GM12801 (cell line): ENCODE data around the gene LAGE3.

Experiments
- TF ChIP-seq, protein P1 (sequence below): IDR thresholded peaks from one replicate; pipeline ENCODE4 v1.5.1; 2011; ENCODE audit warnings: control low read depth; ENCODE audit not compliant: insufficient read length; ENCODE audit errors: extremely low read depth

Gene LAGE3

DNA sequence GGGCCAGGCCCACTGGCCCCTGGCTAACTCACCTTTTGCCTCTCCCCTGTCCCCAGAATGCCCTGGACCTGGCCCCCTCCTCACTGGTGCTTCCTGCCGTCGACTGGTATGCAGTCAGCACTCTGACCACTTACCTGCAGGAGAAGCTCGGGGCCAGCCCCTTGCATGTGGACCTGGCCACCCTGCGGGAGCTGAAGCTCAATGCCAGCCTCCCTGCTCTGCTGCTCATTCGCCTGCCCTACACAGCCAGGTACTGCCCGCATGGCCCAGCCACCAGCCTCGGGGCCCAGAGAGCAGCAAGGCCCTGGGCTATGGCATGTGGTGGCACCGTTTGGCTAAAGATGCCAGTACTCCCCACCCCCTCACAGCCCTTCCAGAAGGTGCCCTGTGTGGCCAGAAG, 46.9 kb downstream of the LAGE3 start:
- TF ChIP-seq, protein P1, sequence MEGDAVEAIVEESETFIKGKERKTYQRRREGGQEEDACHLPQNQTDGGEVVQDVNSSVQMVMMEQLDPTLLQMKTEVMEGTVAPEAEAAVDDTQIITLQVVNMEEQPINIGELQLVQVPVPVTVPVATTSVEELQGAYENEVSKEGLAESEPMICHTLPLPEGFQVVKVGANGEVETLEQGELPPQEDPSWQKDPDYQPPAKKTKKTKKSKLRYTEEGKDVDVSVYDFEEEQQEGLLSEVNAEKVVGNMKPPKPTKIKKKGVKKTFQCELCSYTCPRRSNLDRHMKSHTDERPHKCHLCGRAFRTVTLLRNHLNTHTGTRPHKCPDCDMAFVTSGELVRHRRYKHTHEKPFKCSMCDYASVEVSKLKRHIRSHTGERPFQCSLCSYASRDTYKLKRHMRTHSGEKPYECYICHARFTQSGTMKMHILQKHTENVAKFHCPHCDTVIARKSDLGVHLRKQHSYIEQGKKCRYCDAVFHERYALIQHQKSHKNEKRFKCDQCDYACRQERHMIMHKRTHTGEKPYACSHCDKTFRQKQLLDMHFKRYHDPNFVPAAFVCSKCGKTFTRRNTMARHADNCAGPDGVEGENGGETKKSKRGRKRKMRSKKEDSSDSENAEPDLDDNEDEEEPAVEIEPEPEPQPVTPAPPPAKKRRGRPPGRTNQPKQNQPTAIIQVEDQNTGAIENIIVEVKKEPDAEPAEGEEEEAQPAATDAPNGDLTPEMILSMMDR, result no peak

DNA sequence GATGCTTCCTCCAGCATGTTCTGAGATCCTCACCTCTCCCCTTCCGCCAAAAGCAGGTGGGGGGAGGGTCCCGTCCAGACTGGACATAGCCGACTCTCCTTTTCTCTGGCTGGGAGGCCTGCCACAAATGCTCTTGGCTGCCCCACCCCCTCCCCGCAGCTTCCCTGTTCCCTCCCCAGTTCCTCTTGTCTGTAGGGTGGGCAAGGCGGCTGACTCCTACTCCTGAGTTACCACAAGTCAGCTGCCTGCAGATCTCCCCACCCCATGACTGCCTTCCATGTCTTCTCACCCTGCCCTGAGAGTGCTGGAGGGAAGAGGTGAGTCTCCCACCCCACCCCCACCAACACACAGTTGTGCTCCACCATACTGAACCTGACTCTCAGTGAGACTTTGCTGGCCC, 47.7 kb downstream of the LAGE3 start:
- TF ChIP-seq, protein P1, result no peak

DNA sequence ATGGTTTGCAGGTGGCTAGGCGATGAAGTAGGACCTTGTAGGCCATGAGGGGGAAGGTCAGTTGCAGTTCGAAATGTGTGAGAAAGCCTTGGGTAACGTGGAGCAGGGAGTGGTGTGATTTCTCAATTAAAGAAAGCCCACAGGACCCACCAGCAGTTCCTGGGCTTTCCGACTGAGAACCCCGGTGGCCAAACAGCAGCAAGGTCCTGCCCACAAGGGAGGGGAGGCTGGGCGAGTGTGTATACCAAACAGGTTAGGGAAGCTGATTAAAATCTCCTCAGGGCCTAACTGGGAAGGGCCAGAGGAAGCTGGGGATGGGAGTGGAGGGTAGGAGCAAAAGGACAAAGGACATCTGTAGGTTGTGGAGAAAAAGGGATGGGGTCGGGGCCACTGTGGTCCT, 48.2 kb downstream of the LAGE3 start:
- TF ChIP-seq, protein P1, result no peak

DNA sequence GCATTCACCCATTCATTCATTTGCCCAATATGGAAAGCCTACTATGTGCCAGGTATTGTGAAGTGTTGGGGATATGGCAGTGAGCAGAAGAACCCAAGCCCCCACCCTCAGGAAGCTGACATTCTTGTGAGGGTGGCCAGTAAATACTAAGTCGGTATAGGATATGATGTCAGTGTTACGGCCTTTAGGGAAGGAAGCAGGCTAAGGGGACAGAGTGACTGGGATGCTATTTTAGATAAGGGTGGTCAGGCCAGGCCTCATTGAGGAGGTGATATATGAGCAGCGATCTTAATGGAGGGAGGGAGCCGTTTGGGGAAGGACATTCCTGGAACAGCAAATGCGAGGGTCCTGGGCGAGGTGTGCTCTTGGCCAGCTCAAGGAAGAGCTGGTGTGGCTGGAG, 48.6 kb downstream of the LAGE3 start:
- TF ChIP-seq, protein P1, result no peak

- TF ChIP-seq, protein P1, result no peak
These were observed 49.4 kb downstream of the LAGE3 start for GRCh38 chrX:154429711-154430110.

DNA sequence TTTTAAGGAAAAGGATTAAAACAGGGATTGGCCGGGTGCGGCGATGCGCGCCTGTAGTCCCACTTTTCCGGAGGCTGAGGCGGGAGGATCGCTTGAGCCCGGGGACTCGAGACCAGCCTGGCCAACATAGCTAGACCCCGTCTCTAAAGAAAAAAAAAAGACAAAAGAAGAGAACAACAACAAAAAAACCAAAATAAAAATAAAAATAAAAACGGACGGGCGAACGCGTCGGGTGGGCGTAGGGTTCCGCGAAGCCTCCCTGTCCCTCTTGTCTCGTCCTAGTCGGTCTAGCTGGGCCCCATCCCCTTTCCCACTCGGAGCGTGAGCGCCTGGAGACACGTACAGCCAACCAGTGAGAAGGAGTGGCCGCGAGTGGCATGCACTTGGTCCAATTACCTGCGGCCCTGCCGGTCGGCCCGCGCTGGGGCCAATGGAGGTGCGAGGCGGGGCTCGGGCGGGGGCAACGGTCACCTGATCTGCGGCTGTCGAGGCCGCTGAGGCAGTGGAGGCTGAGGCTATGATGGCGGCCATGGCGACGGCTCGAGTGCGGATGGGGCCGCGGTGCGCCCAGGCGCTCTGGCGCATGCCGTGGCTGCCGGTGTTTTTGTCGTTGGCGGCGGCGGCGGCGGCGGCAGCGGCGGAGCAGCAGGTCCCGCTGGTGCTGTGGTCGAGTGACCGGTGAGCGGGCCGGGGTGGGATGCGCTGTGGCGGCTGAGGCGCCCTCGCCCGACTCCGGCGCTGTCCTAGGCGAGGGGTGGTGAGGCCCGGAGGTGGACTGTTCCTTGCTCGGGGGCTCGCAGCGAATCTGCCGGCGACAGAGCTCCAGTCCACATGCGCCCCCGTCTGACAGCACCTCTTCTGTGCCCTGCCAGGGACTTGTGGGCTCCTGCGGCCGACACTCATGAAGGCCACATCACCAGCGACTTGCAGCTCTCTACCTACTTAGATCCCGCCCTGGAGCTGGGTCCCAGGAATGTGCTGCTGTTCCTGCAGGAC, 50.6 kb downstream of the LAGE3 start, which contains the start of gene ATP6AP1:
Gene ATP6AP1 (plus strand): TSS at position 502 of the 996 bp plus-strand sequence. CDS start 16 bp downstream, at position 518.
- TF ChIP-seq, protein P1, result no peak
